Common myeloid progenitor, CD34-positive (primary cell): Measurements from ENCODE around the gene PEX14.

ENCODE experiments used
- CTCF ChIA-PET: fragments of 350-600 bp; sonication (Branson Sonifier 250); formaldehyde crosslinking; loops from one replicate; lab custom pipeline; 2021; ENCODE audit warnings: antibody characterized with exemption; lab: Charles Lee
- POLR2A ChIA-PET: fragments of 350-600 bp; sonication (Branson Sonifier 250); formaldehyde crosslinking; loops from one replicate; lab custom pipeline; 2021; ENCODE audit warnings: antibody characterized with exemption; lab: Charles Lee
- DNase-seq, 3 donors: peaks; one replicate each; pipeline versions ENCODE4 v3.0.0 to v3.0.0-alpha.2; 2013
- H3K27ac ChIP-seq, 2 experiments: 1 replicate in 1 of 2; 2 replicates in 1 of 2; pipeline ENCODE4 v1.7.0; 2013; ENCODE audit warnings: inconsistent platforms in 2 of 2, low read length in 2 of 2, mild to moderate bottlenecking in 2 of 2, low read depth in 1 of 2, moderate library complexity in 1 of 2; ENCODE audit not compliant: severe bottlenecking in 2 of 2, insufficient read depth in 1 of 2, poor library complexity in 1 of 2
- H3K27me3 ChIP-seq, 5 experiments: replicated peaks in 2 of 5; 1 replicate in 3 of 5; 2 replicates in 2 of 5; pipeline versions ENCODE4 v1.6.1 to v1.7.0; 2013; ENCODE audit warnings: low read length in 4 of 5, mild to moderate bottlenecking in 2 of 5, moderate library complexity in 2 of 5, inconsistent platforms in 1 of 5; ENCODE audit not compliant: insufficient read depth in 5 of 5, control insufficient read depth in 4 of 5
- H3K36me3 ChIP-seq, 4 experiments: 1 replicate in 2 of 4; 2 replicates in 2 of 4; pipeline versions ENCODE4 v1.6.1 to v1.7.0; 2013; ENCODE audit warnings: low read length in 3 of 4, control low read depth in 1 of 4, mild to moderate bottlenecking in 1 of 4; ENCODE audit not compliant: control insufficient read depth in 4 of 4, insufficient read depth in 4 of 4
- H3K4me1 ChIP-seq, 4 experiments: 1 replicate in 3 of 4; 2 replicates in 1 of 4; pipeline versions ENCODE4 v1.6.1 to v1.7.1; 2013; ENCODE audit warnings: low read length in 3 of 4, mild to moderate bottlenecking in 3 of 4, control low read depth in 1 of 4, inconsistent platforms in 1 of 4, moderate library complexity in 1 of 4; ENCODE audit not compliant: control insufficient read depth in 4 of 4, insufficient read depth in 4 of 4; ENCODE audit errors: control extremely low read depth in 1 of 4
- H3K4me3 ChIP-seq, 7 experiments: 1 replicate in 4 of 7; 2 replicates in 3 of 7; pipeline versions ENCODE4 v1.5.1 to v1.7.0; 2013; ENCODE audit warnings: mild to moderate bottlenecking in 7 of 7, low read length in 6 of 7, moderate library complexity in 6 of 7, inconsistent platforms in 2 of 7, low read depth in 2 of 7, control low read depth in 1 of 7; ENCODE audit not compliant: insufficient read depth in 4 of 7, control insufficient read depth in 1 of 7; ENCODE audit errors: extremely low read depth in 1 of 7
- H3K9me3 ChIP-seq, 5 experiments: 1 replicate in 4 of 5; 2 replicates in 1 of 5; pipeline versions ENCODE4 v1.6.1 to v1.7.1; 2013; ENCODE audit warnings: low read length in 4 of 5, mild to moderate bottlenecking in 2 of 5, inconsistent platforms in 1 of 5, low read depth in 1 of 5, moderate library complexity in 1 of 5; ENCODE audit not compliant: control insufficient read depth in 4 of 5, insufficient read depth in 2 of 5; ENCODE audit errors: control extremely low read depth in 1 of 5
- WGBS: methylation state at CpG from one replicate; pipeline ENCODE4 v1.1.5; 2013; ENCODE audit not compliant: insufficient coverage; 5-methylcytosine and 5-hydroxymethylcytosine counted together

PEX14 gene

DNA sequence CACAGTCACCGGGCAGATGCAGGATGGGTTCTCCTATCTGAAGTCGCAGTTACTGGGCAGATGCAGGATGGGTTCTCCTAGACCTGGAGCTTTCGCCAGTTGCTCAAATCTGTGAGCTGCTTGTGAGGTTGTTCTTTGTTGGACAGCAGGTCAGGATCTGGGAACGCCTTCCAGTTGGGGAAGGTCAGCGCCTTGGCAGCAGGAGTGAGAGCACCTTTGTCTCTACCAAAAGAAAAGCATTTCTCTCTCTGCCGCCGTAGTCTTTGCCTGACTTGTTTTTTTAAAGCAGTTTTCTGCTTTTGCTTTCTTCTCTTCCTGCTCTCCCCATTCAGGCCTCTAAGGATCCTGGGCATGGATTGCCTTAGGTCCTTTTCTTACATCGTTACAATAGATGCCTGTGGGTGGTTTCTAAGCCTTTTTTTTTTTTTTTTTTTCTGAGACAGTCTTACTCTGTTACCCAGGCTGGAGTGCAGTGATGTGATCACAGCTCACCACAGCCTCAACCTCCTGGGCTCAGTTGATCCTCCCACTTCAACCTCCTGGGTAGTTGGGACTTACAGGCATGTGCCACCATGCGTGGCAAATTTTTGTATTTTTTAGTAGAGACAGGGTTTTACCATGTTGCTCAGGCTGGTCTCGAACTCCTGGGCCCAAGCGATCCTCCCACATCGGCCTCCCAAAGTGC lies 15.7 kb downstream of the PEX14 start:
- POLR2A ChIA-PET = no interaction called here
- Histone ChIP-seq H3K27ac (no peak overlapping the region), H3K4me3 (no peak overlapping the region), H3K36me3 (peaks cover 0 to 13% (median 3%) of the 10 kb centered on the region in 4 experiments), H3K27me3 (no peaks in the 10 kb centered on the region), H3K4me1 (peaks cover 0 to 10% (median 9%) of the 10 kb centered on the region in 4 experiments), H3K9me3 (peaks cover 0 to 3% (median 0%) of the 10 kb centered on the region in 5 experiments)
- DNase-seq = no peak
- WGBS = 89% methylated on average over 11 of the region's 12 CpGs
- CTCF ChIA-PET = interaction anchor here (9.9 to 10.0 kb wide), 2 partner anchors 20 to 58 kb away, joined by 108 to 118 read pairs; partner anchors contain the start of gene CENPS

DNA sequence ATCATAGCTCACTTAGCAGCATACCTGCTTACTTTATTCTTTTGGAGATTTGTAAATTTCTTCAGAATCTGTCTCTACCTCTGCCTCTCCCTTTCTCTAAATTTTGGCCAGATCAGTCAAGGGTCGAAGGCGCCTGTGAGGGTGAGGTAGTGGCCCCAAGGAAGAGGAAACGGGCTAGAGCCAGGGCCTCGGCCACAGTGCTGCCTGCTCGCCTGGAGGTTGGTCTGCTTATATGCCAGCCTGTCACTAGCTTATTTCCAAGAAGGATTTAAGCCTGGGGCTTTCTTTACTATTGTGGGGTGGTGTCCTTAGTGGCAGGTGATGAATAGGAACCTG lies 19.6 kb downstream of the PEX14 start:
- no peak overlapping the region for H3K27ac ChIP-seq
- ChIA-PET CTCF (interaction anchor here (0.8 to 10.0 kb wide), 24 partner anchors 9 to 530 kb away, joined by 3 to 118 read pairs (median 6); partner anchors contain the start of genes CENPS and PEX14), POLR2A (interaction anchor here (1.1 to 1.2 kb wide), 2 partner anchors 13 to 81 kb away, joined by 4 read pairs; no protein-coding TSS in a partner anchor)
- H3K9me3 ChIP-seq = no peaks in the 10 kb centered on the region
- no peak for DNase-seq
- WGBS = 81% methylated on average over 5 of the region's 5 CpGs
- H3K36me3 ChIP-seq = peaks cover 0 to 30% (median 5%) of the 10 kb centered on the region in 4 experiments
- H3K4me3 ChIP-seq = peak overlapping the region in 1 of 7 experiments; percentile 71
- H3K27me3 ChIP-seq = no peaks in the 10 kb centered on the region
- H3K4me1 ChIP-seq = peaks cover 0 to 14% (median 12%) of the 10 kb centered on the region in 4 experiments

DNA sequence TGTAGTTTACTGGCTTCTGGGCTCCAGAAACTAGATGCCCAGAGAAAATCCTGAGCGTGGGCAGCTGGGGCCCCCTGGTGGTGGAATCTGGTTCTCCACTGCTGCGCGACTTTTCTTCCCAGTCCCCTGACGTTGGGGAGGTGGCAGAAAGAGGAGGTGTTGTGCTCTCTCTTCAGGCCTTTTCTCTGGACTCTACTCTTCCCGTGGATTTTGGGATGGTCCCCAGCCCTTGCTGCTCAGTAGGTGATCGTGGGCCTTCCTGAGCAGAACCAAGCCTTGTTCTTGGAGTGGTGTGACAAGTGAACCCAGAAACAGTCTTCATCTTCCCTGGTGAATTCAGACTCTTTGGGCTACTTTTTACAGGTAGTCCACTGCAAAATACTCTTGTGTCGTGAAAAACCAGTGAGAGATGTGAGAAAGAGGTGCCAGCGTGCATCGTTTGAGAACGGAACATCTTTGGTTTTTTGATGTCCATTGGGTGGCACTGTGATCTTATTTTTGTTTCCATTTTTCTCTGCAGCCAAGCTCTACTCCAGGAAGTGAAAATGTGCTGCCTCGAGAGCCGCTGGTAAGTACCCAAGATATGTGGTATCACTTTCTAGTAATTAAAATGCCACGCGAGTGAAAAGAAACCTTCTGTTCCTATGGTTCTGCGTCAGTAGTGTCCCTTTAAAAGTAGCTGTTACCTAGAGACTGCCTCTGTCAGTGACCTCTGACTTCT lies 20.2 kb downstream of the PEX14 start:
- H3K27me3 ChIP-seq = no peaks in the 10 kb centered on the region
- H3K27ac ChIP-seq = peak overlapping the region in 1 of 2 experiments; percentile 65
- DNase-seq = peak; percentile 71 to 87 (median 84)
- POLR2A ChIA-PET = interaction anchor here (1.1 to 1.2 kb wide), 2 partner anchors 14 to 81 kb away, joined by 4 read pairs; no protein-coding TSS in a partner anchor
- no peaks in the 10 kb centered on the region for H3K9me3 ChIP-seq
- CTCF ChIA-PET = interaction anchor here (0.8 to 10.0 kb wide), 26 partner anchors 8 to 1692 kb away, joined by 3 to 118 read pairs (median 4); partner anchors contain the start of genes CENPS and PEX14
- peak overlapping the region in 6 of 7 experiments; percentile 38 to 81 (median 63) for H3K4me3 ChIP-seq
- WGBS = 4% methylated on average over 15 of the region's 15 CpGs
- H3K36me3 ChIP-seq = peaks cover 0 to 24% (median 3%) of the 10 kb centered on the region in 4 experiments
- H3K4me1 ChIP-seq = peaks cover 0 to 14% (median 12%) of the 10 kb centered on the region in 4 experiments

DNA sequence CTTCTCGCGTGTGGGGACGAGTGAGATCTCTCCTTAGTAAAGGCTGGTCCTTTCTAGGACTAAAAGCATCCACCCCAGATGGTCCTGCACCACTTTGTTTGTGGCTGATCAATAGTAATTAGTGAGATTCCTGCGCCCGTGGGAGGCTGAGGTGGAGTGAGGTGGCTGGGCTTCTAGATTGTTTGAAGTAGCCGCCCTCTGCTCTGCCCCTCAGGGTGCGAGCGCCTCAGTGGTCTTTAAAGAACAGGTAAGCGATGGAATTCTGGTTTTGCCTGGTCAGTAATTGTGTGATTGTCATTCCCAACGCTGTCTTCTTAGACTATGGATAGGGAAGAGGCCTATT lies 20.7 kb downstream of the PEX14 start:
- Histone ChIP-seq H3K27me3 (no peaks in the 10 kb centered on the region), H3K36me3 (peaks cover 0 to 21% (median 3%) of the 10 kb centered on the region in 4 experiments), H3K9me3 (no peaks in the 10 kb centered on the region), H3K4me3 (peak overlapping the region in 4 of 7 experiments; percentile 55 to 81 (median 72)), H3K27ac (peak overlapping the region in 1 of 2 experiments; percentile 65), H3K4me1 (peaks cover 0 to 16% (median 13%) of the 10 kb centered on the region in 4 experiments)
- 87% methylated on average over 10 of the region's 10 CpGs for WGBS
- no peak for DNase-seq
- CTCF ChIA-PET = interaction anchor here (0.8 to 10.0 kb wide), 15 partner anchors 8 to 1691 kb away, joined by 3 to 118 read pairs (median 3); partner anchors contain the start of genes CENPS and PEX14
- POLR2A ChIA-PET = no interaction called here

DNA sequence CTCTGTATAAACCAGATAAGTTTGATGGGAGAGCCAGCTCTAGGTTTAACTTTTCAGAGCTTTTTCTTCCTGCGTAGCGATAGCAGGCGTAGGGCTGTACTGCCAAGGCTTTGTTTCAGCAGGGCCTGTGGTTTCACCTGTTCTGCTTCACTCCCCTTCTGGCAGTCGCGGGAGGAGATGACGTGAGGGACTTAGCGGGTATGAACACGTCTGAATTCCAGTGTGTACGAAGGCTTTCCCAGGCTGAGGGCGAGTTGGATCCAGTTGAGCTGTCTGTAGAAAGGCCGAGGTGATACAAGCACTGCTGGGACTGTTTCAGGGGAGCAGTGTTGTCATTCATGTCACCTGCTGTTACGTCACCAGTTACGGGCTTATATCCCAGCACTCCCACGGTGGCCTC lies 21.2 kb downstream of the PEX14 start:
- CTCF ChIA-PET = interaction anchor here (0.8 to 10.0 kb wide), 5 partner anchors 14 to 444 kb away, joined by 3 to 118 read pairs (median 7); partner anchors contain the start of gene CENPS
- peaks cover 0 to 17% (median 13%) of the 10 kb centered on the region in 4 experiments for H3K4me1 ChIP-seq
- H3K27ac ChIP-seq = peak overlapping the region in 1 of 2 experiments; percentile 65
- POLR2A ChIA-PET = no interaction called here
- H3K4me3 ChIP-seq = no peak overlapping the region
- WGBS = 91% methylated on average over 14 of the region's 14 CpGs
- no peak for DNase-seq
- no peaks in the 10 kb centered on the region for H3K27me3 ChIP-seq
- H3K9me3 ChIP-seq = no peaks in the 10 kb centered on the region
- peaks cover 0 to 21% (median 3%) of the 10 kb centered on the region in 4 experiments for H3K36me3 ChIP-seq

DNA sequence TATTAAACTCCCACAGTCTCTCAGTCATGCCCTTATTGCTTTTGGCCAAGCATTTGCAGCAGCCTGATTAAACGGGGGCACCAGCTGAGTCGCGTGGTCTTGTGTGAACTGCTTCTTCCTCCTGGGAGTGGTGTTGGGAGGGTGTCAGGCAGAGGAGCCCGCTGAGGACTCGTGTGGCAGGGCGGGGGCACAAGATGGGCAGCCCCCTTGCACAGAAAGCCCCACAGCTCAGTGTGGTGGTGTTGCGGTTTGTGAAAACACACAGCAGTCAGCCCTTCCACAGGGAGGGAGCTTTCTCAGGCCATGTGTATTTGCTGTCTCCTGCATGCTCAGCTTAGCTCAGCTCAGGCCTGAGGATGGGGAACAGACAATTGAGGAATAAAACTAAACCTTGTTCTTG lies 22.4 kb downstream of the PEX14 start:
- 82% methylated on average over 1 of the region's 7 CpGs for WGBS
- Histone ChIP-seq H3K27ac (no peak overlapping the region), H3K27me3 (no peaks in the 10 kb centered on the region), H3K9me3 (no peaks in the 10 kb centered on the region), H3K4me3 (no peak overlapping the region), H3K4me1 (peaks cover 0 to 17% (median 13%) of the 10 kb centered on the region in 4 experiments), H3K36me3 (peaks cover 0 to 19% (median 3%) of the 10 kb centered on the region in 4 experiments)
- POLR2A ChIA-PET = interaction anchor here (0.7 kb wide), 1 partner anchor 67 kb away, joined by 3 read pairs; no protein-coding TSS in a partner anchor
- CTCF ChIA-PET = interaction anchor here (9.9 to 10.0 kb wide), 2 partner anchors 13 to 65 kb away, joined by 108 to 118 read pairs; partner anchors contain the start of gene CENPS
- DNase-seq = no peak
